ENCODE data around the gene EARS2.
"Not testable (repeated sequence)": the region's sequence is repeated elsewhere in the genome, so short reads cannot be mapped to it uniquely, and the experiment has no call there.

EARS2 gene

GRCh38 chr16:23566724-23567123 is 9.6 kb upstream of the EARS2 start:
- DNase-seq = no peak

GRCh38 chr16:23564575-23565363 is 7.6 kb upstream of the EARS2 start:
- DNase-seq = no peak

DNA sequence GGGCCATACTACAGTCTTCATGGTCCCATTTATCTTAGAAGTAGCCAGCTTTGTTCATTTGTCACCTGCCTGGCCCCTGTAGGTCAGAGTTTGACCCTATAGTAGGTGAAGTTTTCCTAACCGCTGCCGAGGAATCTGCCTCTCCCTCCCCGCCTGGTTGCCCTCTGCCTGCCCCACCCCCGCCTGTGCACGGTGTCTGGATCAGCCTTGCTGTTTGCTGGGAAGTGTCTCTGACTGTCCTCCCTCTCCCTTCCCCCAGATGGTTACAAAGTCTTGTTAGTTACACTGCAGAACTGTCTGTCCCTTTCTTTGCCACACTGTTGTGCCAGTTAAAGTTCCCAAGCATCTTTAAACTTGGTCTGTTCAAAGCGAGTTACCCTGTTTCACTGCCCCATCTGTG is 6.0 kb upstream of the EARS2 start:
- no peak for DNase-seq

- no peak for DNase-seq
Observed at GRCh38 chr16:23562505-23562904, 5.4 kb upstream of the EARS2 start.

GRCh38 chr16:23561586-23561985 is 4.4 kb upstream of the EARS2 start:
- DNase-seq = no peak

- no peak for DNase-seq
Observed at GRCh38 chr16:23557779-23558702, 891 bp upstream of the EARS2 start.

- no peak for DNase-seq
Observed at GRCh38 chr16:23554536-23554935, 2.6 kb downstream of the EARS2 start.

- DNase-seq = no peak
Observed at GRCh38 chr16:23552161-23552560, 5.0 kb downstream of the EARS2 start.

GRCh38 chr16:23549938-23550337 is 7.2 kb downstream of the EARS2 start:
- DNase-seq = no peak

DNA sequence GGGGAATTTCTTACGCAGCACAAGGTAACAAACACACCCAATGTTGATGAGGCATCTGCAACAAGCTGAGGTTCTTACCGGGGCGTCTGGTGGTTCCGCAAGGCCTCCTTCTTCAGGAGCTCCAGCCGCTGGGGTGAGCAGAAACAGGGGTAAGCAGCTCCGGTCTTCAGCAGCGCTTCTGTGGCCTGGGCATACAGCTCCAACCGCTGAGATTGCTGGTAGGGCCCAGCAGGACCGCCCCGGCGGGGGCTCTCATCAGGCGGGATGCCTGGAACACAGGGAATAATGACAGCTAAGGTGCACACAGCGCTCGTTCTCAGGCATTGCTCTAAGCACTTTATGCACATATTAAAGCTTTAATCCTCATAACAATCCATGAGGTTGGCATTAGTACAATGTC is 12.7 kb downstream of the EARS2 start:
- DNase-seq = no peak

GRCh38 chr16:23540817-23541178 is 16.4 kb downstream of the EARS2 start:
- not testable (repeated sequence) for DNase-seq

GRCh38 chr16:23539984-23540816 is 16.9 kb downstream of the EARS2 start:
- no peak for DNase-seq

DNA sequence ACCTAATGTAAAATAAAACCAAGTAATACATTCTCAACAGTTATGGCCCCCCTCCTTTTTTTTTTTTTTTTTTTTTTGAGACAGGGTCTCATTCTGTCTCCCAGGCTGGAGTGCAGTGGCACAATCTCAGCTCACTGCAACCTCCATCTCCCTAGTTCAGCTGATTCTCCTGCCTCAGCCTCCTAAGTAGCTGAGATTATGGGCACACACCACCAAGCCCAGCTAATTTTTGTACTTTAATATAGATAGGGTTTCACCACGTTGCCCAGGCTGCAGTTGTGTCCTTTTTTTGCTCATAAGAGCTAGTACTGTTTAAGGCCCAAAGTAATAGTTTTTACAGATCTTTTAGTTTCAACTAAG is 18.3 kb downstream of the EARS2 start:
- no peak for DNase-seq

DNA sequence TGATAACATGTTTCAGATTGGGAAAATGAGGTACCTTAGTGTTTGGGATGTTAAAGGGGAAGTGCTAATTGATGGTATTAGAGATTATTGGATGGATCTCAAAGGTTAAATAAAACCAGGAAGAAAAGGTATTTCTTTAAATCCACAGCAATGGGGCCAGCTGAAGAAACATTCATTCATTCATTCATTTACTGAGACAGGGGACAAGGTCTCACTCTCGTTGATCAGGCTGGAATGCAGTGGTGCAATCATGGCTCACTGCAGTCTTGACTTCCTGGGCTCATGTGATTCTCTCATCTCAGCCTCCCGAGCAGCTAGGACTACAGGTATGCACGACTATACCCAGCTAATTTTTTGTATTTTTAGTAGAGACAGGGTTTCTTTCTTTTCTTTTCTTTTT is 19.8 kb downstream of the EARS2 start:
- DNase-seq = no peak

GRCh38 chr16:23535901-23536300 is 21.2 kb downstream of the EARS2 start:
- no peak for DNase-seq

DNA sequence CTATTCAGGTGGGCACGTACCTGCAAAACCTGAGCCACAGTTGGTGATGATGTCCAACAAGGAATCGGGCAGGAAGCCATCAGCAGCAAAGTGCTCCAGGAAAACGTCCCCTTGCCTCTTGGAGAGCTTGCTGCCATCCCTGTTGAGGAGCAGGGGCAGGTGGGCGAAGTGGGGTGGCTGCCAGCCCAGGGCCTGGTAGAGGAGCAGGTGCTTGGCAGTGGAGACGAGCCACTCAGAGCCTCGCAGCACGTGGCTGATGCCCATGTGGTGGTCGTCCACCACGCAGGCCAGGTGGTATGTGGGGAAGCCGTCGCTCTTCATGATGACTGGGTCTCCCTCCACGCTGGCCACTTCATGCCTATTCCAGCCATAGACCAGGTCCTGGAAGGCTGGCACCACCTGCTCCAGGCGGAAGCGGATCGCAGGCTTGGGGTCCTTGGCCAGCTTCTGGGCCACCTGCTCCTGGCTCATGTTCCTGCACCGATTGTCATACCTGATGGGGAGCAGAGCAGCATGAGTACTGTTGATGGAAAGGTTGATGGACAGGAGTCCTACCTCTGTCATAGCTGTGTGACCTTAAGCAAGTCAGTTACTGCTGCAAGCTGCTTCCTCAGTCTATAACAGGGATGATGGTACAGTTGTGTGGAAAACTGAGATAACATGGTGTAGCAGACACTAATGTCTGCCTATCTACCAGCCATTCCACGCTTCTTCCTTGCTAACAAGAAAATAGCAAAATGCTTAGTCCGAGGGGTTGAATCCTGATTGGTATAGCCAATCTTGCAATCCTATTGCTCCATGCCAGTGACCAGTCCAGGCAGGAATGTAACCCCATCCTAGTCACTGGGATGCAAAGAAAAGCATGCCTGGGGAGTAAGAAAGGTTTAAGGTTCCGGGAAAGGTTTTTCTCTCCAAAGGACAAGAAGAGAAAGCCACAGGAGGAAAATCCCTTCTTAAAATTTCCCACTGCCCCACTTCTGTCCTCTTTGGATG is 22.0 kb downstream of the EARS2 start:
- DNase-seq = no peak

DNA sequence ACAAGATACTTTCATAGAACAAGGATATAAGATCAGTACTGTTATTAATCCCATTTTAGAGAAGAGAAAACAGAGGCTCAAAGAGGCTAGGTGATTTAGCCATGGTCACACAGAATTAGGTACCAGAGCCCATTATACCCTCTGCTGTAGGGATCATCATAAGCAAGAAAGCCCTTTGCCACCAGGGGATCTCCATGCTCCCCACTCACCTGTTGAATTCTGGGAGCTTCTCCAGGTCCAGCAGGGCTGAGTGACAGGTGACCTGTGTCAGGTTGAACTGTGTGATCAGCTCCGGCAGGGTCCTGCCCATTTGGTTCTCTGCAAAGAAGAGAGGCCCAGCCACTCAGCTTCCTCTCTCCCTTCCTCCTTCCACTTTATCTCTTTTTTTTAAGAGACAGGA is 24.7 kb downstream of the EARS2 start:
- no peak for DNase-seq

- no peak for DNase-seq
Observed at GRCh38 chr16:23530062-23530461, 27.1 kb downstream of the EARS2 start.

DNA sequence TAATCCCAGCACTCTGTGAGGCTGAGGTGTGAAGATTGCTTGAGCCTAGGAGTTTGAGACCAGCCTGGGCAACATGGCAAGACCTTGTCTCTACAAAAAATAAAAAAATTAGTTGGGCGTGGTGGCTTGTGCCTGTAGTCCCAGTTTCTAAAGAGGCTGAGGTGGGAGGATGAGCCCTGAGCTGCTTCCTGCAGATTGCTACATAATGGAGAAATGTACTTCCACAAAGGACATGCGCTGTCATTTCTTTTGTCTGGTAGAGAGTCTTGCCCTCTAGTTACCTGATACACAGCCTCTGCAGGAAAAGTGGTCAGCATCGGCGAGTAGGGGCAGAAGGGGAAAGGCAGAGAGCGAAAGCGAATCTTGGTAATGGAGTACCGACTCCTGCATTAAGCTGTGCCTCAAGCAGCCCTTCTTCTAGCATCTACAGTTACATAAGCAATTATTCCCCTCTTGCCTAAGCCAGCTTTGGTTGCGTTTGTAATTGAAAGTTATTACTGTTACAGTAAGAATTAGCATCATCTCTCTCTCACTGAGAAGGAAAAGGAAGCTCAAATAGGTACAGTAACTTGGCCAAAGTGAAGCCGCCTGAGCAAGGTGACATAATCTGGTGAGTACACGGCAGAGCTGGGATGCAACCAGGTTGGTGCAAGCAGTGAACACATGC is 28.4 kb downstream of the EARS2 start:
- DNase-seq = no peak

GRCh38 chr16:23527961-23528643 is 29.0 kb downstream of the EARS2 start:
- no peak for DNase-seq

GRCh38 chr16:23524886-23525285 is 32.3 kb downstream of the EARS2 start:
- DNase-seq = no peak

Measured in NCI-H226 (cell line).